SK-N-SH (cell line): ENCODE data around the gene RILP.
A peak's percentile ranks its signal among the peaks of the same experiment; 100 is the strongest.

Experiments
- EP300 ChIP-seq, 2 experiments: IDR thresholded peaks; 2 replicates each; pipeline versions ENCODE4 v1.4.0 to v1.6.1; 2012; ENCODE audit warnings: borderline replicate concordance in 1 of 2, low read depth in 1 of 2, low read length in 1 of 2
- EZH2phosphoT487 ChIP-seq: fragments of 200-600 bp; sonication (generic); IDR thresholded peaks from 2 replicates; pipeline ENCODE4 v1.6.1; 2017; ENCODE audit warnings: low read depth, mixed run types, mild to moderate bottlenecking, antibody characterized with exemption, moderate library complexity, borderline replicate concordance
- GATA2 ChIP-seq: sonication (generic); formaldehyde crosslinking; IDR thresholded peaks from 2 replicates; pipeline ENCODE4 v1.5.0; 2020; ENCODE audit warnings: mild to moderate bottlenecking, missing genetic modification reagents
- NFIC ChIP-seq: IDR thresholded peaks from 2 replicates; pipeline ENCODE4 v1.4.0; 2012; ENCODE audit warnings: borderline replicate concordance
- POLR2AphosphoS5 ChIP-seq: IDR thresholded peaks from 2 replicates; pipeline ENCODE4 v1.6.1; 2012; ENCODE audit warnings: low read depth, low read length
- RFX5 ChIP-seq: IDR thresholded peaks from 2 replicates; pipeline ENCODE4 v1.6.1; 2012; ENCODE audit warnings: mild to moderate bottlenecking, improper control_type of control experiment, low read length
- SIN3A ChIP-seq: IDR thresholded peaks from 2 replicates; pipeline ENCODE4 v1.6.1; 2012; ENCODE audit warnings: low read depth, mild to moderate bottlenecking, low read length, moderate library complexity, borderline replicate concordance
- SMC3 ChIP-seq: IDR thresholded peaks from 2 replicates; pipeline ENCODE4 v1.6.1; 2012; ENCODE audit warnings: low read depth, low read length, improper control_type of control experiment
- TAF1 ChIP-seq: IDR thresholded peaks from 2 replicates; pipeline ENCODE4 v1.6.1; 2012; ENCODE audit warnings: low read depth, mild to moderate bottlenecking, low read length, moderate library complexity, borderline replicate concordance
- YY1 ChIP-seq: IDR thresholded peaks from 2 replicates; pipeline ENCODE4 v1.4.0; 2012; ENCODE audit warnings: low read depth, mild to moderate bottlenecking
- TF ChIP-seq, protein P1 (sequence below): fragments of 150-350 bp; IDR thresholded peaks from 2 replicates; pipeline ENCODE4 v1.6.1; 2017; ENCODE audit warnings: antibody characterized with exemption, low read length, low read depth, borderline replicate concordance
- TF ChIP-seq, protein P2 (sequence below): fragments of 200-600 bp; sonication (generic); IDR thresholded peaks from 2 replicates; pipeline ENCODE4 v1.6.1; 2017; ENCODE audit warnings: antibody characterized with exemption, mild to moderate bottlenecking, moderate library complexity
- TF ChIP-seq, protein P3 (sequence below): IDR thresholded peaks from 2 replicates; pipeline ENCODE4 v1.4.0; 2012; ENCODE audit warnings: low read depth, borderline replicate concordance
- TF ChIP-seq, protein P4 (sequence below): IDR thresholded peaks from 2 replicates; pipeline ENCODE4 v1.6.1; 2012; ENCODE audit warnings: mild to moderate bottlenecking, low read depth, low read length, moderate library complexity

DNA sequence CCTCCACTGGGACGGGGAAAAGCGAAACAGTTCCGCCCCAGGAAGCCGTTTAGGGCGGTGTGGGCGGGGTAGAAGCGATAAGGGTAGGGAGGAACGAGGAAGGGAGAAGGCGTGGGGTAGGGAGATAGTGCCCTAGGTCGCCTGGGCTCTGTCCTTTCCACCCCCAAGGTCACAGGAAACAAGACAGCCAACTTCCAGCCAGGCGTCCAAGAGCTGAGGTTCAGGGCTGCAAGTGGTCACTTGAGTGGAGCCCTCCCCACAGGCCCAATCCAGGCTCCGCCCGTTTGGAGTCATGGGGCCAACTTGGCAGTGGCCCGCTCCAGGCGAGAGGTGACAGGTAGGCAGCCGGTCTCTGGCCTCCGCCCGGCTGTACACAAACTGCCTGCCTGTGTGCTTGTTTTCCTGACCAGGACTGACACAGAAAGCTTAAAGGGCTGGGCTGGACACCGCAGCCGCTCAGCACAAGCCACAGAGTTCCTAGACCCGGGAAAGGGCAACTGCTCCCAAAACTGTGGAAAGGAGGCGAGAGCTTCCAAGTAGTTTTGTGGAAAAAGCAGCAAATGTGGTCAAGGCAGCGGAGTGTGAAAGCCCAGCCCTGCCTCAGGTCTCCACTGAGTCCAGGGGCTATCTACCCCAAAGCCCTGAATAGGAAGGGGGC, at the start of gene RILP:
- no peak for TF ChIP-seq EP300 (IDR thresholded peaks at IDR 0.05; ENCODE audit: borderline replicate concordance in 1 of 2, low read depth in 1 of 2, low read length in 1 of 2)
- TF ChIP-seq, protein P1, sequence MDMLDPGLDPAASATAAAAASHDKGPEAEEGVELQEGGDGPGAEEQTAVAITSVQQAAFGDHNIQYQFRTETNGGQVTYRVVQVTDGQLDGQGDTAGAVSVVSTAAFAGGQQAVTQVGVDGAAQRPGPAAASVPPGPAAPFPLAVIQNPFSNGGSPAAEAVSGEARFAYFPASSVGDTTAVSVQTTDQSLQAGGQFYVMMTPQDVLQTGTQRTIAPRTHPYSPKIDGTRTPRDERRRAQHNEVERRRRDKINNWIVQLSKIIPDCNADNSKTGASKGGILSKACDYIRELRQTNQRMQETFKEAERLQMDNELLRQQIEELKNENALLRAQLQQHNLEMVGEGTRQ = no peak
- TF ChIP-seq, protein P2, sequence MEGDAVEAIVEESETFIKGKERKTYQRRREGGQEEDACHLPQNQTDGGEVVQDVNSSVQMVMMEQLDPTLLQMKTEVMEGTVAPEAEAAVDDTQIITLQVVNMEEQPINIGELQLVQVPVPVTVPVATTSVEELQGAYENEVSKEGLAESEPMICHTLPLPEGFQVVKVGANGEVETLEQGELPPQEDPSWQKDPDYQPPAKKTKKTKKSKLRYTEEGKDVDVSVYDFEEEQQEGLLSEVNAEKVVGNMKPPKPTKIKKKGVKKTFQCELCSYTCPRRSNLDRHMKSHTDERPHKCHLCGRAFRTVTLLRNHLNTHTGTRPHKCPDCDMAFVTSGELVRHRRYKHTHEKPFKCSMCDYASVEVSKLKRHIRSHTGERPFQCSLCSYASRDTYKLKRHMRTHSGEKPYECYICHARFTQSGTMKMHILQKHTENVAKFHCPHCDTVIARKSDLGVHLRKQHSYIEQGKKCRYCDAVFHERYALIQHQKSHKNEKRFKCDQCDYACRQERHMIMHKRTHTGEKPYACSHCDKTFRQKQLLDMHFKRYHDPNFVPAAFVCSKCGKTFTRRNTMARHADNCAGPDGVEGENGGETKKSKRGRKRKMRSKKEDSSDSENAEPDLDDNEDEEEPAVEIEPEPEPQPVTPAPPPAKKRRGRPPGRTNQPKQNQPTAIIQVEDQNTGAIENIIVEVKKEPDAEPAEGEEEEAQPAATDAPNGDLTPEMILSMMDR = no peak
- TF ChIP-seq SIN3A = no peak
- TF ChIP-seq POLR2AphosphoS5 = peak; percentile 11; the same call in 1 of the 2 replicates
- TF ChIP-seq EZH2phosphoT487 = no peak
- TF ChIP-seq SMC3 = no peak
- TF ChIP-seq GATA2 (CRISPR knock-in tag) = no peak
- TF ChIP-seq, protein P3, sequence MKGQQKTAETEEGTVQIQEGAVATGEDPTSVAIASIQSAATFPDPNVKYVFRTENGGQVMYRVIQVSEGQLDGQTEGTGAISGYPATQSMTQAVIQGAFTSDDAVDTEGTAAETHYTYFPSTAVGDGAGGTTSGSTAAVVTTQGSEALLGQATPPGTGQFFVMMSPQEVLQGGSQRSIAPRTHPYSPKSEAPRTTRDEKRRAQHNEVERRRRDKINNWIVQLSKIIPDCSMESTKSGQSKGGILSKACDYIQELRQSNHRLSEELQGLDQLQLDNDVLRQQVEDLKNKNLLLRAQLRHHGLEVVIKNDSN = no peak
- TF ChIP-seq NFIC = no peak
- TF ChIP-seq TAF1 = no peak
- no peak for TF ChIP-seq YY1
- TF ChIP-seq, protein P4, sequence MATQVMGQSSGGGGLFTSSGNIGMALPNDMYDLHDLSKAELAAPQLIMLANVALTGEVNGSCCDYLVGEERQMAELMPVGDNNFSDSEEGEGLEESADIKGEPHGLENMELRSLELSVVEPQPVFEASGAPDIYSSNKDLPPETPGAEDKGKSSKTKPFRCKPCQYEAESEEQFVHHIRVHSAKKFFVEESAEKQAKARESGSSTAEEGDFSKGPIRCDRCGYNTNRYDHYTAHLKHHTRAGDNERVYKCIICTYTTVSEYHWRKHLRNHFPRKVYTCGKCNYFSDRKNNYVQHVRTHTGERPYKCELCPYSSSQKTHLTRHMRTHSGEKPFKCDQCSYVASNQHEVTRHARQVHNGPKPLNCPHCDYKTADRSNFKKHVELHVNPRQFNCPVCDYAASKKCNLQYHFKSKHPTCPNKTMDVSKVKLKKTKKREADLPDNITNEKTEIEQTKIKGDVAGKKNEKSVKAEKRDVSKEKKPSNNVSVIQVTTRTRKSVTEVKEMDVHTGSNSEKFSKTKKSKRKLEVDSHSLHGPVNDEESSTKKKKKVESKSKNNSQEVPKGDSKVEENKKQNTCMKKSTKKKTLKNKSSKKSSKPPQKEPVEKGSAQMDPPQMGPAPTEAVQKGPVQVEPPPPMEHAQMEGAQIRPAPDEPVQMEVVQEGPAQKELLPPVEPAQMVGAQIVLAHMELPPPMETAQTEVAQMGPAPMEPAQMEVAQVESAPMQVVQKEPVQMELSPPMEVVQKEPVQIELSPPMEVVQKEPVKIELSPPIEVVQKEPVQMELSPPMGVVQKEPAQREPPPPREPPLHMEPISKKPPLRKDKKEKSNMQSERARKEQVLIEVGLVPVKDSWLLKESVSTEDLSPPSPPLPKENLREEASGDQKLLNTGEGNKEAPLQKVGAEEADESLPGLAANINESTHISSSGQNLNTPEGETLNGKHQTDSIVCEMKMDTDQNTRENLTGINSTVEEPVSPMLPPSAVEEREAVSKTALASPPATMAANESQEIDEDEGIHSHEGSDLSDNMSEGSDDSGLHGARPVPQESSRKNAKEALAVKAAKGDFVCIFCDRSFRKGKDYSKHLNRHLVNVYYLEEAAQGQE = no peak
- TF ChIP-seq RFX5 = no peak
